Glutamatergic neuron (in vitro differentiated cells): Measurements from ENCODE around the gene MTHFD1. TPM values are rescaled to one million over a fixed set of nuclear protein-coding genes. Genes with fewer than 3 reads are reported as not detected.

Experiments used
- DNase-seq: peaks from one replicate; pipeline ENCODE4 v3.0.0; 2022
- H3K27ac Mint-ChIP-seq: one replicate; pipeline ENCODE4 v1.8.0; 2020; ENCODE audit warnings: mild to moderate bottlenecking, mixed read lengths, inconsistent platforms; ENCODE audit not compliant: unreplicated experiment
- H3K27me3 Mint-ChIP-seq: one replicate; pipeline ENCODE4 v1.8.0; 2020; ENCODE audit warnings: mild to moderate bottlenecking, moderate library complexity, mixed read lengths, inconsistent platforms; ENCODE audit not compliant: unreplicated experiment
- H3K36me3 Mint-ChIP-seq: one replicate; pipeline ENCODE4 v1.8.0; 2020; ENCODE audit warnings: mild to moderate bottlenecking, mixed read lengths, inconsistent platforms; ENCODE audit not compliant: unreplicated experiment
- H3K4me1 Mint-ChIP-seq: one replicate; pipeline ENCODE4 v1.8.0; 2020; ENCODE audit warnings: mild to moderate bottlenecking, low read depth, mixed read lengths, inconsistent platforms; ENCODE audit not compliant: unreplicated experiment
- H3K4me3 Mint-ChIP-seq: one replicate; pipeline ENCODE4 v1.8.0; 2020; ENCODE audit warnings: mild to moderate bottlenecking, mixed read lengths, inconsistent platforms; ENCODE audit not compliant: unreplicated experiment
- H3K9me3 Mint-ChIP-seq: one replicate; pipeline ENCODE4 v1.8.0; 2020; ENCODE audit warnings: mild to moderate bottlenecking, moderate library complexity, mixed read lengths, inconsistent platforms; ENCODE audit not compliant: unreplicated experiment
- total RNA-seq: library from RNA; stranded (reverse); fragmentation: NEBNext Ultra II Directional; extraction: Animal tissue kit (Norgen Biotek cat#: 25700); gene quantifications from one replicate; pipeline ENCODE4 v1.2.1, GENCODE V29; 2021; ENCODE audit not compliant: unreplicated experiment
- TF ChIP-seq, protein P1 (sequence below): fragments of 200-600 bp; sonication (generic); IDR thresholded peaks from one replicate; pipeline ENCODE4 v1.5.0; 2021; ENCODE audit not compliant: partially characterized antibody, unreplicated experiment

MTHFD1 gene
- total RNA-seq, 1 donor from 2014 or later, result 33.0 TPM

DNA sequence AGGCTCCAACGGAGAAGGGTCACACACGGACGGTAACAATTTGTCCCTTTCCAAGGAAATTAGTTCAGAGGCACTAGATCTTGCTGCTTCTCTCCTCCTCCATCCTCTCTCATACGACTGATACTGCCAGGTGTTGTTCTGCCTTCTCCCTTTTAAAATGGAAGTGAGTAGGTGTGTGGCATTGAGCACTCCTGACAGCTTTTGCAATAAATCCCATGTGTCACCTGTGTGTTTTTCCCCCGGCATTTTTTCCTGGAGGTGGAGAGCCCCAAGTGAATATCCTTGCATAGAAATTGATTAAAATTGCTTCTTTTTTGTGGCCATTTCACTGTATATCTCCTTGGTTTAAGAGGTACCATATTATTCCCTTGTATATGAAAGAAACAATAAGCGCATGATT lies 51.0 kb downstream of the MTHFD1 start:
- Mint-ChIP-seq H3K36me3 (no peaks in the 10 kb centered on the region), H3K27me3 (no peaks in the 10 kb centered on the region), H3K4me3 (no peak overlapping the region), H3K27ac (no peak overlapping the region), H3K9me3 (no peaks in the 10 kb centered on the region), H3K4me1 (no peaks in the 10 kb centered on the region)
- TF ChIP-seq, protein P1, sequence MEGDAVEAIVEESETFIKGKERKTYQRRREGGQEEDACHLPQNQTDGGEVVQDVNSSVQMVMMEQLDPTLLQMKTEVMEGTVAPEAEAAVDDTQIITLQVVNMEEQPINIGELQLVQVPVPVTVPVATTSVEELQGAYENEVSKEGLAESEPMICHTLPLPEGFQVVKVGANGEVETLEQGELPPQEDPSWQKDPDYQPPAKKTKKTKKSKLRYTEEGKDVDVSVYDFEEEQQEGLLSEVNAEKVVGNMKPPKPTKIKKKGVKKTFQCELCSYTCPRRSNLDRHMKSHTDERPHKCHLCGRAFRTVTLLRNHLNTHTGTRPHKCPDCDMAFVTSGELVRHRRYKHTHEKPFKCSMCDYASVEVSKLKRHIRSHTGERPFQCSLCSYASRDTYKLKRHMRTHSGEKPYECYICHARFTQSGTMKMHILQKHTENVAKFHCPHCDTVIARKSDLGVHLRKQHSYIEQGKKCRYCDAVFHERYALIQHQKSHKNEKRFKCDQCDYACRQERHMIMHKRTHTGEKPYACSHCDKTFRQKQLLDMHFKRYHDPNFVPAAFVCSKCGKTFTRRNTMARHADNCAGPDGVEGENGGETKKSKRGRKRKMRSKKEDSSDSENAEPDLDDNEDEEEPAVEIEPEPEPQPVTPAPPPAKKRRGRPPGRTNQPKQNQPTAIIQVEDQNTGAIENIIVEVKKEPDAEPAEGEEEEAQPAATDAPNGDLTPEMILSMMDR, result no peak
- no peak for DNase-seq

DNA sequence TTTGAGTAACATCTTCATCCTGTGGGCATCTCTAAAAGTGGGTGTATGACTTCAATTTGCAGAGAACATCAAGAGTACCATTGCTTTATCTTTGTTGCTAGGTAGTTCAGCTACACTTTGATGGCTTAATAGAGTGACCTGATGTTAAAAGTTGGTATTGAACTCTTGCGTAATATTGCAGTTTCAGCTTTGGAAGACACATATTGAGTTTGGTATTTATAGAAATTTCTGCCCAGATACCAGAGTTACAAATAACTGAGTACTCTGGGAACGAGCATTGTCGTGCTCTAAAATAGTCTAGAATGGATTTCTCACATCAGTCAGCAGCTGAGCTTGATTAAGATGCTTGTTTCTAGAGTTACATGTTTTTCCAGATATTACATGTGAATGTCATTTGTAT lies 52.3 kb downstream of the MTHFD1 start:
- no peaks in the 10 kb centered on the region for H3K9me3 Mint-ChIP-seq
- TF ChIP-seq, protein P1, result no peak
- no peak overlapping the region for H3K4me3 Mint-ChIP-seq
- H3K27ac Mint-ChIP-seq, result no peak overlapping the region
- H3K27me3 Mint-ChIP-seq, result peaks cover 2% of the 10 kb centered on the region
- DNase-seq, result no peak
- no peaks in the 10 kb centered on the region for H3K4me1 Mint-ChIP-seq
- H3K36me3 Mint-ChIP-seq, result no peaks in the 10 kb centered on the region

DNA sequence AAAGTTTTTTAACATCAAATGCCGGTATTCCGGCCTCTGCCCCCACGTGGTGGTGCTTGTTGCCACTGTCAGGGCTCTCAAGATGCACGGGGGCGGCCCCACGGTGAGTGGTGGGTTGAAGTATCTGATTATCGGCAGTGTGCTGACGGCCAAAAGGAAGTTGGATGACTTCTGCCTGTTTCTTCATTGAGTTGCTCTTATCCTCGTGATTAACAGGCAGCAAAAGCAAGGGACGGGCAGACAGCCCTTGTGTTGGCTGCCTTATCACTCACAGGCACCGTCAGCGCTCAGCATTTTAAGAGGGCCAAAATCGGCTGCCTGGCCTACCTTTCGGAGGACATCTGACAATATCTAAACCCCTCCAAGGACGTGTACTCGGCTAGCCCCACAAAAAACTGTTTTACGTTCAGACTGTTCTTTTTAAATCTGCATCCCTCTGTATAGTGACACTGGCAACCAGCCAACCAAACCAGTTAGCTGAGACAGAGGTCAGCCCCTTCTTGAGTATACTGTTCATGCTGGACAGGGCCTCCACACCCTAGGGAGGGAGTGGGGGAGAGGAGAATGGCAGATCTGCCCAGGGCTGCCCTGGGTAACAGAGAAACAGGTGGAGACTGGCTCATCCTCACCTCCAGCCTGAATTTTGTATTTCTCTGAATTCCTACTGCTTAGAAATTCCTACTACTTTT lies 54.3 kb downstream of the MTHFD1 start:
- peaks cover 2% of the 10 kb centered on the region for H3K27me3 Mint-ChIP-seq
- no peak for DNase-seq
- TF ChIP-seq, protein P1, result no peak
- H3K27ac Mint-ChIP-seq, result no peak overlapping the region
- no peak overlapping the region for H3K4me3 Mint-ChIP-seq
- no peaks in the 10 kb centered on the region for H3K36me3 Mint-ChIP-seq
- H3K4me1 Mint-ChIP-seq, result no peaks in the 10 kb centered on the region
- H3K9me3 Mint-ChIP-seq, result no peaks in the 10 kb centered on the region

DNA sequence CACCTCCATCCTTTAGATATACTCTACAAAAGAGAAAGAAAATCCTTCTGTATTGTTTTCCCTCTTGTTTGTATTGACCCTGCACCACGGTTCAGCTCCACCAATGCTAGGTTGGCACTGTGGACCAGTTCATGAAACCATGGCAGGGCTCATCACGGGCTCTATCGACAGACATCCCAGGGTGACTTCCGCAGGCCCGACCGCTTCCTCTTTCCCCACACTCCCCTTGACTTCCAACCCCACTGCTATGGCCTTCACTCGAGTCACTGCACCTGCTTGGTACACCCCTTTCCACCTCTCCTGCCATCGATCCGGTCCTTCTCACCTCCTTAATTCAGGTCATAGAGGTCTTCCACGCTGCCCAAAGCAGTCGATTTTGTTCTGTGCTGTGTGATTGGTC lies 56.0 kb downstream of the MTHFD1 start:
- Mint-ChIP-seq H3K36me3 (no peaks in the 10 kb centered on the region), H3K27me3 (peaks cover 2% of the 10 kb centered on the region)

More for the DNA sequence above, 56.0 kb downstream of the MTHFD1 start:
- no peak overlapping the region for H3K4me3 Mint-ChIP-seq
- H3K27ac Mint-ChIP-seq, result no peak overlapping the region
- H3K4me1 Mint-ChIP-seq, result no peaks in the 10 kb centered on the region
- TF ChIP-seq, protein P1, result no peak
- no peaks in the 10 kb centered on the region for H3K9me3 Mint-ChIP-seq
- no peak for DNase-seq
